ENCODE results near the gene DLL1.

GRCh38 chr6:170269151-170269845, 21.6 kb downstream of the DLL1 start:
- TF ChIP-seq, protein P1, sequence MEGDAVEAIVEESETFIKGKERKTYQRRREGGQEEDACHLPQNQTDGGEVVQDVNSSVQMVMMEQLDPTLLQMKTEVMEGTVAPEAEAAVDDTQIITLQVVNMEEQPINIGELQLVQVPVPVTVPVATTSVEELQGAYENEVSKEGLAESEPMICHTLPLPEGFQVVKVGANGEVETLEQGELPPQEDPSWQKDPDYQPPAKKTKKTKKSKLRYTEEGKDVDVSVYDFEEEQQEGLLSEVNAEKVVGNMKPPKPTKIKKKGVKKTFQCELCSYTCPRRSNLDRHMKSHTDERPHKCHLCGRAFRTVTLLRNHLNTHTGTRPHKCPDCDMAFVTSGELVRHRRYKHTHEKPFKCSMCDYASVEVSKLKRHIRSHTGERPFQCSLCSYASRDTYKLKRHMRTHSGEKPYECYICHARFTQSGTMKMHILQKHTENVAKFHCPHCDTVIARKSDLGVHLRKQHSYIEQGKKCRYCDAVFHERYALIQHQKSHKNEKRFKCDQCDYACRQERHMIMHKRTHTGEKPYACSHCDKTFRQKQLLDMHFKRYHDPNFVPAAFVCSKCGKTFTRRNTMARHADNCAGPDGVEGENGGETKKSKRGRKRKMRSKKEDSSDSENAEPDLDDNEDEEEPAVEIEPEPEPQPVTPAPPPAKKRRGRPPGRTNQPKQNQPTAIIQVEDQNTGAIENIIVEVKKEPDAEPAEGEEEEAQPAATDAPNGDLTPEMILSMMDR (IDR thresholded peaks at IDR 0.05) = no peak
- TF ChIP-seq POLR2A (IDR thresholded peaks at IDR 0.05) = no peak

Data from suprapubic skin (tissue), 3 donors.